HCT116 (cell line): ENCODE results near the gene RABGAP1.

ENCODE experiments used
- CEBPB ChIP-seq: IDR thresholded peaks from 2 replicates; pipeline ENCODE4 v1.6.1; 2012; ENCODE audit warnings: low read depth
- CTCF ChIP-seq, 3 experiments: fragments of 200-600 bp in 1 of 3; sonication (generic) in 1 of 3; IDR thresholded peaks in 2 of 3; conservative IDR thresholded peaks in 1 of 3; 2 replicates each; pipeline ENCODE4 v1.5.1; 2012 to 2017; ENCODE audit warnings: low read depth in 2 of 3, low read length in 2 of 3, antibody characterized with exemption in 1 of 3, borderline replicate concordance in 1 of 3, control low read depth in 1 of 3, mild to moderate bottlenecking in 1 of 3, mixed read lengths in 1 of 3, mixed run types in 1 of 3, moderate library complexity in 1 of 3; ENCODE audit not compliant: insufficient read depth in 1 of 3
- EZH2 ChIP-seq: fragments of 200-600 bp; sonication (generic); IDR thresholded peaks from 2 replicates; pipeline ENCODE4 v1.6.1; 2017; ENCODE audit warnings: antibody characterized with exemption, mixed run types
- EZH2phosphoT487 ChIP-seq: fragments of 200-600 bp; IDR thresholded peaks from 2 replicates; pipeline ENCODE4 v1.6.1; 2018; ENCODE audit warnings: antibody characterized with exemption, borderline replicate concordance
- JUND ChIP-seq: IDR thresholded peaks from 2 replicates; pipeline ENCODE4 v1.6.1; 2012
- MAX ChIP-seq: IDR thresholded peaks from 2 replicates; pipeline ENCODE4 v1.6.1; 2012
- POLR2A ChIP-seq: IDR thresholded peaks from 2 replicates; pipeline ENCODE4 v1.7.0; 2011; ENCODE audit warnings: borderline replicate concordance; ENCODE audit not compliant: insufficient read depth, insufficient read length; ENCODE audit errors: extremely low read depth
- POLR2AphosphoS5 ChIP-seq: IDR thresholded peaks from 2 replicates; pipeline ENCODE4 v1.6.1; 2011; ENCODE audit warnings: mild to moderate bottlenecking, low read depth, low read length, moderate library complexity
- RAD21 ChIP-seq: IDR thresholded peaks from 2 replicates; pipeline ENCODE4 v1.6.1; 2012; ENCODE audit warnings: low read depth, mild to moderate bottlenecking
- TCF7L2 ChIP-seq: IDR thresholded peaks from 2 replicates; pipeline ENCODE4 v1.7.0; 2011; ENCODE audit warnings: borderline replicate concordance, inconsistent platforms; ENCODE audit not compliant: insufficient read depth, insufficient read length; ENCODE audit errors: extremely low read depth

- TF ChIP-seq CTCF (IDR thresholded peaks at IDR 0.05 in 2 of 3, conservative IDR thresholded peaks at IDR 0.05 in 1 of 3; ENCODE audit: borderline replicate concordance in 1 of 3, insufficient read depth in 1 of 3, low read depth in 2 of 3, low read length in 2 of 3) (no peak), EZH2 (no peak), POLR2AphosphoS5 (no peak), TCF7L2 (no peak), POLR2A (no peak), JUND (no peak), MAX (no peak), CEBPB (no peak), EZH2phosphoT487 (no peak), RAD21 (no peak)
Observed at GRCh38 chr9:122936464-122936863, 4.4 kb upstream of the RABGAP1 start.
